Hepatocyte (in vitro differentiated cells): ENCODE data around the gene ALOX5. TPM values are rescaled to one million over a fixed set of nuclear protein-coding genes. Genes with fewer than 3 reads are reported as not detected.

Source experiments
- DNase-seq: peaks from one replicate; pipeline ENCODE4 v3.0.0-alpha.2; 2016; ENCODE audit warnings: low spot score
- H2AFZ ChIP-seq: fragments of 200-600 bp; sonication (generic); 2 replicates; pipeline ENCODE4 v1.6.0; 2016; ENCODE audit warnings: antibody characterized with exemption, mild to moderate bottlenecking
- H3K27ac ChIP-seq: fragments of 200-600 bp; sonication (generic); 2 replicates; pipeline ENCODE4 v1.5.1; 2016; ENCODE audit warnings: mild to moderate bottlenecking
- H3K27me3 ChIP-seq: fragments of 200-600 bp; sonication (generic); 2 replicates; pipeline ENCODE4 v1.6.1; 2016
- H3K36me3 ChIP-seq: fragments of 200-600 bp; sonication (generic); replicated peaks from 2 replicates; pipeline ENCODE4 v1.5.1; 2016; ENCODE audit warnings: low read depth; ENCODE audit not compliant: insufficient read depth
- H3K4me1 ChIP-seq: fragments of 200-600 bp; sonication (generic); 2 replicates; pipeline ENCODE4 v1.5.1; 2016; ENCODE audit warnings: mild to moderate bottlenecking, moderate library complexity; ENCODE audit not compliant: insufficient read depth
- H3K4me2 ChIP-seq: fragments of 200-600 bp; sonication (generic); 2 replicates; pipeline ENCODE4 v1.6.0; 2016
- H3K4me3 ChIP-seq: fragments of 200-600 bp; sonication (generic); 2 replicates; pipeline ENCODE4 v1.5.1; 2016; ENCODE audit warnings: mild to moderate bottlenecking
- H3K79me2 ChIP-seq: fragments of 200-600 bp; sonication (generic); 2 replicates; pipeline ENCODE4 v1.6.0; 2017; ENCODE audit warnings: mild to moderate bottlenecking
- H3K9me2 ChIP-seq: fragments of 200-600 bp; sonication (generic); replicated peaks from 2 replicates; pipeline ENCODE4 v1.6.0; 2017; ENCODE audit warnings: mild to moderate bottlenecking; ENCODE audit not compliant: insufficient read depth
- H3K9me3 ChIP-seq: fragments of 200-600 bp; sonication (generic); 2 replicates; pipeline ENCODE4 v1.5.1; 2016; ENCODE audit warnings: low read depth, mild to moderate bottlenecking
- H4K20me1 ChIP-seq: fragments of 200-600 bp; sonication (generic); 2 replicates; pipeline ENCODE4 v1.6.0; 2016; ENCODE audit warnings: mild to moderate bottlenecking; ENCODE audit not compliant: insufficient read depth, poor library complexity, severe bottlenecking
- CTCF ChIP-seq: fragments of 200-600 bp; sonication (generic); IDR thresholded peaks from 2 replicates; pipeline ENCODE4 v1.5.1; 2016; ENCODE audit warnings: antibody characterized with exemption, mild to moderate bottlenecking; ENCODE audit not compliant: poor library complexity
- EZH2 ChIP-seq: fragments of 200-600 bp; sonication (generic); IDR thresholded peaks from 2 replicates; pipeline ENCODE4 v1.6.1; 2016; ENCODE audit warnings: antibody characterized with exemption, mild to moderate bottlenecking, borderline replicate concordance
- EZH2phosphoT487 ChIP-seq: fragments of 200-600 bp; sonication (generic); IDR thresholded peaks from one replicate; pipeline ENCODE4 v1.6.1; 2018; ENCODE audit warnings: antibody characterized with exemption, mild to moderate bottlenecking, low read depth, moderate library complexity; ENCODE audit not compliant: unreplicated experiment, severe bottlenecking
- WGBS: methylation state at CpG from one replicate; pipeline ENCODE4 v1.1.6; 2016; ENCODE audit warnings: low lambda C conversion rate; ENCODE audit errors: missing lambda C conversion rate; 5-methylcytosine and 5-hydroxymethylcytosine counted together
- polyA plus RNA-seq: library from polyadenylated mRNA; unstranded; fragments of >200 nt; fragmentation: Nextera tagmentation; extraction: Ambion mirVana; gene quantifications from 2 replicates; pipeline ENCODE4 v1.2.1, GENCODE V29; 2016
- total RNA-seq: library from RNA; depleted of rRNA; stranded (reverse); fragments of >200 nt; gene quantifications from 2 replicates; pipeline ENCODE4 v1.2.3, GENCODE V29; 2014

ALOX5 gene
- total and polyA plus RNA-seq, 2 experiments from 2014 or later, result 3.5 to 4.4 TPM

GRCh38 chr10:45429790-45430189, 55.8 kb downstream of the ALOX5 start:
- no peaks in the 10 kb centered on the region for H3K9me2 ChIP-seq
- no peaks in the 10 kb centered on the region for H4K20me1 ChIP-seq
- no peak overlapping the region for H3K4me3 ChIP-seq
- no peaks in the 10 kb centered on the region for H3K27me3 ChIP-seq
- 88% methylated on average over 2 of the region's 2 CpGs for WGBS
- TF ChIP-seq EZH2 (no peak), EZH2phosphoT487 (no peak), CTCF (no peak)
- H3K9me3 ChIP-seq, result no peaks in the 10 kb centered on the region
- H3K79me2 ChIP-seq, result no peaks in the 10 kb centered on the region
- no peak overlapping the region for H3K27ac ChIP-seq
- DNase-seq, result no peak
- H3K4me2 ChIP-seq, result no peak overlapping the region
- H3K36me3 ChIP-seq, result no peaks in the 10 kb centered on the region
- no peaks in the 10 kb centered on the region for H3K4me1 ChIP-seq
- no peak overlapping the region for H2AFZ ChIP-seq

- H3K27me3 ChIP-seq, result no peaks in the 10 kb centered on the region
- no peak overlapping the region for H2AFZ ChIP-seq
- H4K20me1 ChIP-seq, result no peaks in the 10 kb centered on the region
- no peak for DNase-seq
- peaks cover 4% of the 10 kb centered on the region for H3K9me3 ChIP-seq
- no peak overlapping the region for H3K4me3 ChIP-seq
- no peak overlapping the region for H3K27ac ChIP-seq
- TF ChIP-seq EZH2phosphoT487, result no peak
- no peak for TF ChIP-seq CTCF
- TF ChIP-seq EZH2, result no peak
- H3K4me1 ChIP-seq, result no peaks in the 10 kb centered on the region
- H3K4me2 ChIP-seq, result no peak overlapping the region
- no peaks in the 10 kb centered on the region for H3K9me2 ChIP-seq
- no peaks in the 10 kb centered on the region for H3K79me2 ChIP-seq
- 100% methylated on average over 2 of the region's 2 CpGs for WGBS
- no peaks in the 10 kb centered on the region for H3K36me3 ChIP-seq
These were observed 58.1 kb downstream of the ALOX5 start for GRCh38 chr10:45432113-45432512.

- H3K27me3 ChIP-seq, result no peaks in the 10 kb centered on the region
- 89% methylated on average over 15 of the region's 15 CpGs for WGBS
- H3K27ac ChIP-seq, result no peak overlapping the region
- peaks cover 4% of the 10 kb centered on the region for H3K9me3 ChIP-seq
- no peak overlapping the region for H3K4me3 ChIP-seq
- no peaks in the 10 kb centered on the region for H3K36me3 ChIP-seq
- H3K9me2 ChIP-seq, result no peaks in the 10 kb centered on the region
- no peak overlapping the region for H3K4me2 ChIP-seq
- TF ChIP-seq EZH2phosphoT487, result no peak
- no peak for TF ChIP-seq EZH2
- TF ChIP-seq CTCF, result no peak
- no peak overlapping the region for H2AFZ ChIP-seq
- H4K20me1 ChIP-seq, result no peaks in the 10 kb centered on the region
- DNase-seq, result no peak
- no peaks in the 10 kb centered on the region for H3K79me2 ChIP-seq
- H3K4me1 ChIP-seq, result no peaks in the 10 kb centered on the region
These were observed 58.9 kb downstream of the ALOX5 start for GRCh38 chr10:45432700-45433472.
